Ovary (tissue), 3 donors: ENCODE measurements around the gene HS6ST2.

Experiments
- EP300 ChIP-seq: sonication (generic); formaldehyde crosslinking; IDR thresholded peaks from one replicate; pipeline ENCODE4 v1.6.1; 2017; ENCODE audit warnings: antibody characterized with exemption
- POLR2A ChIP-seq: fragments of 450-650 bp; IDR thresholded peaks from one replicate; pipeline ENCODE4 v1.6.1; 2017; ENCODE audit warnings: antibody characterized with exemption, mild to moderate bottlenecking, moderate library complexity
- TF ChIP-seq, protein P1 (sequence below), 3 donors: fragments of 450-650 bp in 2 of 3; fragments of 200-600 bp in 1 of 3; IDR thresholded peaks; one replicate each; pipeline versions ENCODE4 v1.5.1 to v1.8.0; 2016 to 2022; ENCODE audit warnings: antibody characterized with exemption in 3 of 3, mild to moderate bottlenecking in 1 of 3
- donor health status: DM: no; HTN: no; CAD: no.

DNA sequence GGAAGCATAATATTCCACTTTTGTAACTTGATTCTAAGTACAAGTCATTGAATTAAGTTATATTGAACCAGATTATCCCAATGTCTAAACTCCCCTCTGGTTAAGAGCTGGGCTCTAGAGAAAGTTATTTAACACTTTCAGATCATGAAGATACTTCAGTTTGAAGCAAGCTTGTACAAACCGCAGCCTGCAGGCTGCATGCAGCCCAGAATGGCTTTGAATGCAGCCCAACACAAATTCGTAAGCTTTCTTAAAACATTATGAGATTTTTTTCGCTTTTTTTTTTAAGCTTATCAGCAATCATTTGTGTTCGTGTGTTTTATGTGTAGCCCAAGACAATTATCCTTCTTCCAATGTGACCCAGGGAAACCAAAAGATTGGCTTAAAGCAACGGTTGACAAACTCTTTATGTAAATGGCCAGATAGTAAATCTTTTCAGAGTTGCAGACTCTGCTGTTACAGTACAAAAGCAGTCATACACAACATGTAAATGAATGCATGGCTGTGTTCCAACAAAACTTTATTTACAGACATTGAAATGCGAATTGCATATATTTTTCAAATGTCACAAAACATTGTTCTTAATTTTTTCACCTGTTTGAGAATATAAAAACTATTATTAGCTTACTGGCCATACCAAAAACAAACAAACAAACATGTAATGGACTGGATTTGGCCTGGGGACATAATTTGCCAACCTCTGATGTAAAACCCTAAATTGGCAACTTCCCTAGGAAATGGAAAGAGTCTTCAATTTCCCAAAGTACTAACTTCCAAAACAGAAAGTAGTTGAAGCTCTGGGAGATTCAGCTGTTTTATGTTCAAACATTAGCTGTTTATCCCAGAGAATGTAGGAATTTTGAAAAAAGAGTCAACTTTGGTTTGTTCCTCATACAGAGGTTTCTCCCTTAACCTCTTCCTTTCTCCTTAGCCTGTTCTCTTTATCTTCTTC, 268.5 kb downstream of the HS6ST2 start:
- TF ChIP-seq, protein P1, sequence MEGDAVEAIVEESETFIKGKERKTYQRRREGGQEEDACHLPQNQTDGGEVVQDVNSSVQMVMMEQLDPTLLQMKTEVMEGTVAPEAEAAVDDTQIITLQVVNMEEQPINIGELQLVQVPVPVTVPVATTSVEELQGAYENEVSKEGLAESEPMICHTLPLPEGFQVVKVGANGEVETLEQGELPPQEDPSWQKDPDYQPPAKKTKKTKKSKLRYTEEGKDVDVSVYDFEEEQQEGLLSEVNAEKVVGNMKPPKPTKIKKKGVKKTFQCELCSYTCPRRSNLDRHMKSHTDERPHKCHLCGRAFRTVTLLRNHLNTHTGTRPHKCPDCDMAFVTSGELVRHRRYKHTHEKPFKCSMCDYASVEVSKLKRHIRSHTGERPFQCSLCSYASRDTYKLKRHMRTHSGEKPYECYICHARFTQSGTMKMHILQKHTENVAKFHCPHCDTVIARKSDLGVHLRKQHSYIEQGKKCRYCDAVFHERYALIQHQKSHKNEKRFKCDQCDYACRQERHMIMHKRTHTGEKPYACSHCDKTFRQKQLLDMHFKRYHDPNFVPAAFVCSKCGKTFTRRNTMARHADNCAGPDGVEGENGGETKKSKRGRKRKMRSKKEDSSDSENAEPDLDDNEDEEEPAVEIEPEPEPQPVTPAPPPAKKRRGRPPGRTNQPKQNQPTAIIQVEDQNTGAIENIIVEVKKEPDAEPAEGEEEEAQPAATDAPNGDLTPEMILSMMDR (IDR thresholded peaks at IDR 0.05), result no peak
- no peak for TF ChIP-seq EP300
- no peak for TF ChIP-seq POLR2A
